HG03558 (cell line): Measurements from ENCODE around the gene C2orf15.
A peak's percentile ranks its signal among the peaks of the same experiment; 100 is the strongest.
"Not testable (repeated sequence)": the region's sequence is repeated elsewhere in the genome, so short reads cannot be mapped to it uniquely, and the experiment has no call there.

Experiments
- ATAC-seq: cut with Tn5 transposase; IDR thresholded peaks from one replicate; pipeline ENCODE4 v1.9.1; 2021; ENCODE audit warnings: moderate number of reproducible peaks; ENCODE audit not compliant: unreplicated experiment; ENCODE audit errors: extremely low read depth

The C2orf15 gene

GRCh38 chr2:99159594-99159993 lies 18.1 kb downstream of the C2orf15 start:
- no peak for ATAC-seq

DNA sequence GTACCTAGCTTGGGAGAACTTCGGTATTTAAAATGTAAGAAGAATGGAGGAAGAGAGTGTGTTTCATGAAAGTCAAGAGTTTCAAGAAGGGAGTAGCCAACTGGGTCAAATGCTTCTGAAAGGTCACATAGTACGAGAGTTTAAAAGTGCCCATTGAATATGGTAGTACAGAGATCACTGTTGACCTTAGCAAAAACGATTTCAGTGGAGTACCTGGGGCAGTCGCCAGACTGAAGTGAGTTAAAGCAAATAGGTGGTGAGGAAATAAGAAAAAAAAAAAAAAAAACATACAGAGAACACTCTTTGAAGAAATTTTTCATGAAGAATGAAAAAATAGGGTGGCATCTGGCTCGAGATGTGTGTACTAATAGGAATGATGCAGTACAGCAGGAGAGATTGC lies 24.7 kb downstream of the C2orf15 start:
- ATAC-seq = no peak

- no peak for ATAC-seq
Measured at GRCh38 chr2:99169534-99169933, 28.0 kb downstream of the C2orf15 start.

- ATAC-seq = no peak
Measured at GRCh38 chr2:99171377-99172140, 30.1 kb downstream of the C2orf15 start.

- ATAC-seq = peak; percentile 87
Measured at GRCh38 chr2:99180755-99181623, 39.5 kb downstream of the C2orf15 start, which contains the start of the genes MITD1 and MRPL30. Gene MITD1 (minus strand): TSS chr2:99181058. CDS start chr2:99180981, 77 bp downstream. Gene MRPL30 (plus strand): TSS chr2:99181184. CDS start chr2:99186204, 5,020 bp downstream.

GRCh38 chr2:99181624-99182000 lies 40.1 kb downstream of the C2orf15 start:
- ATAC-seq = no peak

DNA sequence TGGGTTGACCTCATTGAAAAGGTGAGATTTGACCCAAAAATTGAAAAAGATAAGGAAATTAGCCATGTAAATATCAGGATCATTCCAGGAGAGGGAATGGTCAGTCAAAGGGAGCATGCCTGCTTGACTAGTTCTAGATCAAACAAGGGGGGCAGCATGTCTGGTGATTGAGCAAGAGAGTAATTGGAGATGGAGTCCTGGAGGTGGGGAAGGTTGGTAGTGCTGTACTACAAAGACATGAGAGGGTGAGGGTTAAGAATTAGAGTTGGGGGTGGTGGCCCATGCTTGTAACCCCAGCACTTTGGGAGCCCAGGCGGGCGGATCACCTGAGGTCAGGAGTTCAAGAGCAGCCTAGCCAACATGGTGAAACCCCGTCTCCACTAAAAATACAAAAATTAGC lies 41.5 kb downstream of the C2orf15 start:
- ATAC-seq = no peak

- ATAC-seq = no peak
Measured at GRCh38 chr2:99184811-99185210, 43.3 kb downstream of the C2orf15 start.

GRCh38 chr2:99187011-99187410 lies 45.5 kb downstream of the C2orf15 start:
- no peak for ATAC-seq

- ATAC-seq = no peak
Measured at GRCh38 chr2:99188357-99188756, 46.9 kb downstream of the C2orf15 start.

DNA sequence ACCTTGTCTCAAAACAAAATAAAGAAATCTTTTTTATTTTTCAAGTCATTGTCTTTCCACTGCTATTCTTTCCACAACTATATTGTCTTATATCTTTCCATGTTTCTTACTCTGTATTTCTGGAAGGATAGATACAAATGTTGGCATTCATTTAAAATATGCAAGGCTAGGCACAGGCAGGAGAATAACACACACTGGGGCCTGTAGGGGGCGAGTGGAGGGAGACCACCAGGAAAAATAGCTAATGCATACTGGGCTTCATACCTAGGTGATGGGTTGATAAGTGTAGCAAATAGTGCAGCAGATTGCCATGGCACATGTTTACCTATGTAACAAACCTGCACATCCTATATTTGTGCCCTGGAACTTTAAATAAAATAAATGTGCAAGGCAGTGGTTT lies 49.0 kb downstream of the C2orf15 start:
- no peak for ATAC-seq

DNA sequence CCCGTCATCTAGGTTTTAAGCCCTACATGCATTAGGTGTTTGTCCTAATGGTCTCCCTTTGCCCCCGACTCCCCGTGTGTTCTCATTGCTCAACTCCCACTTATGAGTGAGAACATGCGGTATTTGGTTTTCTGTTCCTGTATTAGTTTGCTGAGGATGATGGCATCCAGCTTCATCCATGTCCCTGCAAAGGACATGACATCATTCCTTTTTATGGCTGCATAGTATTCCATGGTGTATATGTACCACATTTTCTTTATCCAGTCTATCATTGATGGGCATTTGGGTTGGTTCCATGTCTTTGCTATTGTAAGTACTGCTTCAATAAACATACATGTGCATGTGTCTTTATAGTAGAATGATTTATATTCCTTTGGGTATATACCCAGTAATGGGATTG lies 50.9 kb downstream of the C2orf15 start:
- ATAC-seq = not testable (repeated sequence)

DNA sequence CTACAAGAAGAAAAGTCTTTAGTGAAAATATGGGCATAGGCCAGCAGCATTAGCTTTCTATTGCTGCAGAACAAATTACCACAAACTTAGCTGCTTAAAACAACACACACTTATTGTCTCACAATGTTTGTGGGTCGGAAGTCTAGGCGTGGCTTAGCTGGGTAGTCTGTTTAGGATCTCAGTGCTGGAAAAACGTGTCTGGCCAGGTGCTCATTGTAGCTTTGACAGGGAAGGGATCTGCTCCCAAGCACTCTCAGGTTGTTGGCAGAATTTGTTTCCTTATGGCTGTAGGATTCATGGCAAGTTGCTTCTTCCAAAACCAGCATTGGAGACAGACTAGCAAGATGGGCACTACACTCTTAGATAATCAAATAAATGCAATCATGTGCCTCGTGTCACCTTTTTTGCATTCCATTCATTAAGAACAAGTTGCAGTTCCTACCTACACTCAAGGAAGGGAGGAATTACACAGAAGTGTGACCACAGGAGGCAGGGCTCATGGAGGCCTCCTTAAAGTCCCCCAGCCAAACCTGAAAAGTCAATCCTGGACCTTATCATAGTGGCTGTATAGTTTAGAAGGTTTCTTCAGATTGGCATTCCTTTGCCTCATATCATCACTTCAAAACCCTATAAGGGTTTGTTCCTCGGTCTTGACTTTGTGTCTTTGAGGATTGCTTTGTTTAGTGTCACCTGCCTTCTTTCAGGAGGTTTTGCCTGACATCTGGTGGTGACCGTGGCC lies 56.8 kb downstream of the C2orf15 start:
- ATAC-seq = no peak

DNA sequence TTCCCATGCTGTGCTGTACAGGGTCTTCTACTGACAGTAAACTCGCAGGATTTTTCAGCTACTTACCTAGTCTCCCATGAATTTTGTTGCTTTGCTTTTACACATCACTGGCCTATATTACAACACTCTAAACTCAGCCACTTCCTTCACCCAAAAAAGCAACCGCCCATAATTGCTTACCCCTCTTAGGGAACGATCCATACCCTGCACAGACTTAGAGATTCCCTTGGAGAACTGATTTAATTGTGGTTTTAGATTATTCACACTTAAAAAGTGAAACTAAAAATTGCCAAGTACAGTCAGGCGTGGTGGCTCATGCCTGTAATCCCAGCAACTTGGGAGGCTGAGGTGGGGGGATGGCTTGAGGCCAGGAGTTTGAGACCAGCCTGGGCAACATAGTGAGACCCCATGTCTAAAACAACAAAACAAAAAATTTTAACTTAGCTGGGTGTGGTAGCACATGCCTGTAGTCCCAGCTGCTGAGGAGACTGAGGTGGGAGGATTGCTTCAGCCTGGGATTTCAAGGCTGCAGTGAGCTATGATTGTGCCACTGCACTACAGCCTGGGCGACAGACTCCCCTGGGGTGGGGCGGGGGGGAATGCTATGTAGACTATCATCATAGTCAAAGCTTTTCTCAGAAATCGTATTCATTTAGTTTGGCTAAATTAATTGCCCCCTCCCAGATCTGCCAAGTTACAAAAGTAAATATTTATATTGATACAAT lies 58.7 kb downstream of the C2orf15 start:
- ATAC-seq = no peak
